ENCODE measurements around the gene POP4.

The POP4 gene

GRCh38 chr19:29577649-29577963 is 28.5 kb upstream of the POP4 start:
- no peak for DNase-seq

- no peak for DNase-seq
Measured at GRCh38 chr19:29578349-29578748, 27.7 kb upstream of the POP4 start.

- no peak for DNase-seq
Measured at GRCh38 chr19:29579308-29579910, 26.7 kb upstream of the POP4 start.

DNA sequence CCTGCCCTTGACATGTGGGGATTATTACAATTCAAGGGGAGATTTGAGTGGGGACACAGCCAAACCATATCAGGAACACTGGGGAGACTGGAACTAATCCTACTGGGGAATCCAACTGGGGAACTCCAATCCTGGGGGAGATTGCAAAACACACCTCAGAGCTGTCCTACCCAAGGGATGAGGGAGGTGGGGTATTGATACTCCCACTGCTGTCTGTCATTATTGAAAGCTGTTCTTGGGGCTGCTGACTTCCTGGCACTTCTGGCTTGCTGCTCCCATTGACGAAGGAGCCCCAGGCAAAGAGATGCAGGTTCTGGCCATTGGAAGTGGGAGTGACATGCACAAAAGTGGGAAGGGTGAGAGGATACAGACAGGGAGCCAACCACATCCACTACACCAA is 24.7 kb upstream of the POP4 start:
- no peak for DNase-seq

DNA sequence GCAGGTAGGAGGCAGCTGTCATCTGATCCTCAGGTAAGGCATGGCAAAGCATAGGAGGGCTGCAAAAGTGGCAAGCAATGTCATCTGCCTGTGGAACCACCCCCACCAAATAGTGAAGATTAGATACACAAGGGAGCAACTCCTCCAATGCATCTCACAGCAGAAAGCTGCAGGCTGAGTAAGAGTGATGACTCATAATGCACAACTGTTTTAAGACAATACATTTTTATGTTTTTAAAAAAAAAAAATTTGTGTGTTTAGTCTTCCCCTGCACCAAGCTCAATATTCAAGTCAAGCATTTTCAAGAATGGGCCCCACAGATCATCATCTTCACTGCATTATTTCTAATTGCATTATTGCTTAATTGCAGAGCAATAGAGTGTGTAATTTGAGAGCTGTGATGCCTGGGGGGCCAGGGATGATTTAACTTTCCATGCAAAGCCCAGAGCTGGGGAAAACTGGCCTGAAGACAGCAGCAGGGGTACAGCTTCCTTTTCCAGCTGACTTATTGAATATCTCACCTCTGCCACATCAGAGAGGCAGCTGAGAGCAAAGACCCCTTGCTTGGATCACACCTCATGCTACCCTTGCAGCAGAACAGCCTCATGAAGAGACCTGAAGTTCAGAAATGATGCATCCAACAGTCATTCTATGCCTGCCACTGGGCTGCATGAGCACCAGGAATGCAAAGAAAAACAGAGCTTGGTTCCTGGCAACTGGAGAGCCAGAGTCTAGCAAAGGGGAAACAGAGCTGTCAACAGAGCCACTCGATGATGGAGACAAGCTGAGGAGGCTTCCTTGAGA is 22.7 kb upstream of the POP4 start:
- DNase-seq, result no peak

- no peak for DNase-seq
Measured at GRCh38 chr19:29586401-29586800, 19.7 kb upstream of the POP4 start.

- no peak for DNase-seq
Measured at GRCh38 chr19:29587059-29587458, 19.0 kb upstream of the POP4 start.

DNA sequence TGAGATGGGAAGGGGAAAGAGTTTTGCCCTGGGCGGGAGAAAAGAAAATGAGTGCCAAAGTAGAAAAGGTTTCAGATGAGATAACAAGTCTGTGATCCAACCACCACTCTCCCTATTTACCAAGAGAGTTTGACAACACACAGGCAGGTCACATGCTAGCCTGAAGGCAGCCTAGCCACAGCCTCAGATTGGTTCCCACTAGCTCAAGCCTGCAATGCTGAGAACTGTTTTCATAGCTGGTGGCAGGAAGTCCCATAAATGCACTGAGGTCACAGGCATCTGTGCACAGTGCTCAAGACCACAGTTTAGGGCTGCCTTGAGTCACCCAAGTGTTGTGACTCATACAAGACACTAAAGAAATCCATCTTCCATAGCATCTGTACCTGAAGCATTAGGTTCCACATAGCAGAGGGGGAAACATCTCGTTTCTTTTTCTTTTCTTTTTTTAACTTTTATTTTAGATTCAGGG is 18.5 kb upstream of the POP4 start:
- no peak for DNase-seq

DNA sequence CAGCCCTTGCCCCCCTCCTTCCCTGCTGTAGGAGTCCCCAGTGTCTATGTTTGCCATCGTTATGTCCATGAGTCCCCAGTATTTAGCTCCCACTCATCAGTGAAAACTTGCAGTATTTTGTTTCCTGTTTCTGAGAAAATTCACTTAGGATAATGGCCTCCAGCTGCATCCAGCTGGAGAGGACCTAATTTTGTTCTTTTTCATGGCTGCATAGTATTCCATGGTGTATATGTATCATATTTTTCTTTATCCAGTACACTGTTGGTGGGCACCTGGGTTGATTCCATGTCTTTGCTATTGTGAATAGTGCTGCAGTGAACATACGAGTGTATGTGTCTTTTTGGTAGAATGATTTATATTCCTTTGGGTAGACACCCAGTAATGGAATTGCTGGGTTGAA is 18.0 kb upstream of the POP4 start:
- no peak for DNase-seq

- no peak for DNase-seq
Measured at GRCh38 chr19:29590278-29590677, 15.8 kb upstream of the POP4 start.

GRCh38 chr19:29591670-29592069 is 14.4 kb upstream of the POP4 start:
- DNase-seq, result no peak

GRCh38 chr19:29593869-29594268 is 12.2 kb upstream of the POP4 start:
- no peak for DNase-seq

- DNase-seq, result no peak
Measured at GRCh38 chr19:29596080-29596727, 9.9 kb upstream of the POP4 start.

GRCh38 chr19:29596885-29597525 is 9.1 kb upstream of the POP4 start:
- peak; percentile 63 for DNase-seq

GRCh38 chr19:29598036-29598435 is 8.0 kb upstream of the POP4 start:
- no peak for DNase-seq

GRCh38 chr19:29598496-29598895 is 7.6 kb upstream of the POP4 start:
- no peak for DNase-seq

DNA sequence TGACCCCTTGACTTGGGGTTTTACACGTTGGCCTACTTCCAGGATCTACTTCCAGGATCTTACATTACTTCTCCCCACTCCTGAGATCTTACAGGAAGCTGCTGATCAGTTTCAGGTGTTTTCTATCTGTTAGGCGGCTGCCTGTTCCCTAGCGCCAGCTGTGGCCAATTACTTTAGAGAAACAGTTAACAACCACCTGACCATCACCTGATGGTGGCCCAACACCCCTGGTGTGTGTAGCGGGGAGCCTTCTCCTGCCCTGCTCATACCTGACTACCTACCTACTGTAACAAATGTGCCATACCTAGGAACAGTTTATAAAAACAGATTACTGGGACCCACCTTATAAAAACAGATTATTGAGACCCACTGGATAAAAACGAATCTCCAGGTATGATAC is 2.8 kb upstream of the POP4 start:
- DNase-seq, result no peak

DNA sequence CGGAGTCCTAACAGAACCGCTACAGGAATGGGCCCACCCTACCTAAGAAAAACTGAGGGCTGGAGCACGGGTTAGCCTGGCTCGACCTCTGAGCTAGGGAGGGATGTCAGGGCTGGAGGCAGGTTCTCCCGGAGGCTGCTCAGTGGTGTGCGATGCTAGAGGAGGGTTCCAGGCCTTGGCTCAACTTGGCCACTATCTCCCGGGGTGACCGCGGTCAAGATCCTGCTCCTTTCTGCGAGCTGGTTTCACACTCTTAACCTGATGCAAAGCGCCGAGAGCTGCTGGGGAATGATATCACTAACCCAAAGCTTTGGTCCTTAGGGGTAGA is 301 bp downstream of the POP4 start:
- no peak for DNase-seq

- DNase-seq, result no peak
Measured at GRCh38 chr19:29609636-29610035, 3.6 kb downstream of the POP4 start.

GRCh38 chr19:29610213-29610573 is 4.1 kb downstream of the POP4 start:
- DNase-seq, result no peak

GRCh38 chr19:29610574-29611271 is 4.6 kb downstream of the POP4 start:
- DNase-seq, result peak; percentile 56

DNA sequence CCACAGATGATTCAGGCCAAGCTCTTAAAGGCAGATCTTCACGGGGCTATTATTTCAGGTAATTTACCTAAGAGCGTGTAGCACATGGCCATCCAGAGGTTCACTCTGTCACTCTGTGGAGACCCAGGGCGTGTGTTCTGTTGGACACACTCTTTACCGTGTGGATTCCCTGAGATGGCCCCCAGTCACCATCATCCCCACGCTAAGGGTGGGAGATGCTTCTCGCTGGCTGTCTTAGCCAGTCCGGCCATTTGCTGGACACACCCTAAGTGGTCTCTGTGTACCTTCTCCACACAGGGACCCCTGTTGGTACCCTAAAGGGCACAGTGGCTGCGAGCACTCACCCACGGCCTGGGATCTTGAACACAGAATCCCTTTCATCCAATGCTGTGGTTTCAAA is 6.0 kb downstream of the POP4 start:
- DNase-seq, result no peak

GRCh38 chr19:29612801-29613595 is 6.9 kb downstream of the POP4 start:
- DNase-seq, result no peak
